Thyroid gland (tissue), 4 donors: ENCODE data around the gene KMT2E.

Source experiments
- POLR2A ChIP-seq, 2 donors: fragments of 450-650 bp; IDR thresholded peaks; one replicate each; pipeline ENCODE4 v1.6.1; 2017; ENCODE audit warnings: antibody characterized with exemption in 2 of 2, mild to moderate bottlenecking in 2 of 2, moderate library complexity in 1 of 2
- TF ChIP-seq, protein P1 (sequence below), 6 experiments: fragments of 200-600 bp in 3 of 6; fragments of 450-650 bp in 3 of 6; sonication (generic) in 3 of 6; IDR thresholded peaks; one replicate each; pipeline ENCODE4 v1.5.1; 2016 to 2019; ENCODE audit warnings: antibody characterized with exemption in 6 of 6, mild to moderate bottlenecking in 2 of 6, inconsistent platforms in 1 of 6, moderate library complexity in 1 of 6

GRCh38 chr7:105032553-105033214 is 18.7 kb downstream of the KMT2E start:
- TF ChIP-seq, protein P1, sequence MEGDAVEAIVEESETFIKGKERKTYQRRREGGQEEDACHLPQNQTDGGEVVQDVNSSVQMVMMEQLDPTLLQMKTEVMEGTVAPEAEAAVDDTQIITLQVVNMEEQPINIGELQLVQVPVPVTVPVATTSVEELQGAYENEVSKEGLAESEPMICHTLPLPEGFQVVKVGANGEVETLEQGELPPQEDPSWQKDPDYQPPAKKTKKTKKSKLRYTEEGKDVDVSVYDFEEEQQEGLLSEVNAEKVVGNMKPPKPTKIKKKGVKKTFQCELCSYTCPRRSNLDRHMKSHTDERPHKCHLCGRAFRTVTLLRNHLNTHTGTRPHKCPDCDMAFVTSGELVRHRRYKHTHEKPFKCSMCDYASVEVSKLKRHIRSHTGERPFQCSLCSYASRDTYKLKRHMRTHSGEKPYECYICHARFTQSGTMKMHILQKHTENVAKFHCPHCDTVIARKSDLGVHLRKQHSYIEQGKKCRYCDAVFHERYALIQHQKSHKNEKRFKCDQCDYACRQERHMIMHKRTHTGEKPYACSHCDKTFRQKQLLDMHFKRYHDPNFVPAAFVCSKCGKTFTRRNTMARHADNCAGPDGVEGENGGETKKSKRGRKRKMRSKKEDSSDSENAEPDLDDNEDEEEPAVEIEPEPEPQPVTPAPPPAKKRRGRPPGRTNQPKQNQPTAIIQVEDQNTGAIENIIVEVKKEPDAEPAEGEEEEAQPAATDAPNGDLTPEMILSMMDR (IDR thresholded peaks at IDR 0.05): no peak
- TF ChIP-seq POLR2A (IDR thresholded peaks at IDR 0.05): no peak
